Stimulated activated CD4-positive, alpha-beta T cell treated with anti-CD3 and anti-CD28 coated beads, Interleukin-4, amount 100 ng/mL, for 24 hours (primary cell): ENCODE measurements around the gene KDM8.
"Not testable (repeated sequence)": the region's sequence is repeated elsewhere in the genome, so short reads cannot be mapped to it uniquely, and the experiment has no call there.

Experiments
- DNase-seq: peaks from one replicate; pipeline ENCODE4 v3.0.0-alpha.2; 2020

Gene KDM8

DNA sequence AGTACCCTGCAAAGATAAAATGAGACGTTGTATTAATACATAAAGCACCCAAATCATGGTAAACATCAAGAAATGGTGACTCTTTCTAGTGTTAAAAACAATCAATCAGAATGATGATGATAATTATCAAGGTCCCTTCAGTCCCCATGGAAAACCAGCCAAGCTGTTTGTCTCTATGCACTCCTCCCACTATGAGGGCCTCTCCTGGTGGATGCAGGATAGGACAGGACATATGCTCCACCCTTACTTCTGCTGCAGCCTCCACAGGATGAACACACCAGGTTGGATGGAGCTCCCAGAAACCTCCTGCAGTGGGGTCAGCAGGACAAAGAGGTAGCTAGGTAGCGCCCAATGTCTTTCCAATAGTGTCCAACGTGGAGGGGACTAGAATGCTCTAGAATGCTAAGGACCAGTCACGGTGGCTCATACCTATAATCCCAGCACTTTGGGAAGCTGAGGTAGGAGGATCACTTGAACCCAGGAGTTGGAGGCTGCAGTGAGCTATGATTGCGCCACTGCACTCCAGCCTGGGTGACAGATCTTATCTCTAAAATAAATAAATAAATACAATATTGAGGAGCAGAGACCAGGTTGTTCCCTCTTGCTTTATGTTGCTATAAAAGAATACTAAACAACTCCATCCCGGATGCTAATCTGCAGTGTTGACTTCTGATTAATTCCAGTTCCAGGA, 9.9 kb upstream of the KDM8 start:
- DNase-seq = no peak

DNA sequence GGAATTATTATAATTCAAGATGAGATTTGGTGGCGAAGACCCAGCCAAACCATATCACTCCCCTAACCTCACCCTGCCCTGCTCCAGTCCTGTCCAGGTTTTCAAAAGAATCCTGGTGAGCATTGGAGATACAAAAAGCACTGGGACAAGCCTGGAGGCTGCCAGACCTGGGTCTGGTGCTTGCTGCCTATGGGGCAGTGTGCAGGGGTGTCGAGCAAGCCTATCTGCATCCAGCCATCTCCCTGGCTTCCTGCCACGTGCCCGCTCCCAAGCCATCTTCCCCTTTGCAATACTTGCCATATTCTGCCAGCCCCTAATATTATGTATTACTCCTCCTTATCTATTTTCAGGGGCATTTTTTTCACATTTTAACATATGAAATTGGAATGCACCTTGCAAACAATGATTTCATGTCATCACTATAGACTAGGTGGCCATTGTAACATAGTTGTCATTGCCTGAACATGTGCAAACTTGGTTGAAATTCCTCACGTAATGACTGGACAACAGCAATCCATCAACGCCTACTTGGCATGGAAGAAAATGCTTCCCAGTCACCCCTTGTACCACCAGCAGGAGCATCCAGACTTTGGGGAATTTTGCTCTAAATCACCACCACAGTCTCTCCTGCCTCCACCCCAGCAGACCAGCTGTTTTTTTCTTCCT, 8.1 kb upstream of the KDM8 start:
- DNase-seq = no peak

DNA sequence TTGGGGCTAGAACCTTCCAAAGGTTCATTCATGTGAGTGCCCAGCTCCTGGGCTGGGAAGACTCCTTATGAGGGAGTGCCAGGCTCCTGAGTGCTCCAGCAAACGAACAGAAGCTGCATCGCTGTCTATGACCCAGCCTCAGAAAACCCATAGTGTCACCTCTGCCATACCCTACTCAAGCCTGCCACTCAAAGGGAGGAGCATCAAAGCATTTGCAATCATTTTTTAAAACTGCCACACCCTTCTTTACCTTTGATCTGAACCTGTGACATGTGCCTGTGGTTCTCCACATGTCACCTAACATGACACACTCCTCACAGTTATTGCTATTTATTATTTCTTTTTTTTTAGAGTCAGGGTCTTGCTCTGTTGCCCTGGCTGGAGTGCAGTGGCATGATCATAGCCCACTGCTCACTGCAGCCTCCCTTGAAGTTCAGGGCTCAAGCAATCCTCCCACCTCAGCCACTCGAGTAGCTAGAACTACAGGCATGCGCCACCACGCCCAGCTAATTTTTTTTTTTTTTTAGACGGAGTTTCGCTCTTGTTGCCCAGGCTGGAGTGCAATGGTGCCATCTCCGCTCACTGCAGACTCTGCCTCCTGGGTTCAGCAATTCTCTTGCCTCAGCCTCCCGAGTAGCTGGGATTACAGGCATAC, 7.3 kb upstream of the KDM8 start:
- peak; percentile 25 for DNase-seq

DNA sequence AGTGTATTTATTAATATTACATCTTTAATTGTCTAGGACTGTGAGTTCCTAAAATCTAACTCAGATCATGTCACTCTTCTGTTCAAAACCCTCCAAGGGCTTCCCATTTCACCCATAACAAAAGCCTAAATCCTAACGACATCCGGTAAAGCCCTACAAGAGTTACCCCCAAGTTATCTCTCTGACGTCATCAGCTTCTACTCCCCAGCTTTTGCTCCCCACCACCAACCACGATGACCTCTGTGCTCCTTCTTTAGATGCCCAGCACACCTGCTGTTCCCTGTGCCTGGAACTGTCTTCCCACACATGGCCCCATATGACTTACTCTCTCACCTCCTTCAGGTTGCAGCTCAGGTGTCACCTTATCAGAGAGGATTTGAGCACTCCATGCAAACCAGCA, 6.3 kb upstream of the KDM8 start:
- no peak for DNase-seq

DNA sequence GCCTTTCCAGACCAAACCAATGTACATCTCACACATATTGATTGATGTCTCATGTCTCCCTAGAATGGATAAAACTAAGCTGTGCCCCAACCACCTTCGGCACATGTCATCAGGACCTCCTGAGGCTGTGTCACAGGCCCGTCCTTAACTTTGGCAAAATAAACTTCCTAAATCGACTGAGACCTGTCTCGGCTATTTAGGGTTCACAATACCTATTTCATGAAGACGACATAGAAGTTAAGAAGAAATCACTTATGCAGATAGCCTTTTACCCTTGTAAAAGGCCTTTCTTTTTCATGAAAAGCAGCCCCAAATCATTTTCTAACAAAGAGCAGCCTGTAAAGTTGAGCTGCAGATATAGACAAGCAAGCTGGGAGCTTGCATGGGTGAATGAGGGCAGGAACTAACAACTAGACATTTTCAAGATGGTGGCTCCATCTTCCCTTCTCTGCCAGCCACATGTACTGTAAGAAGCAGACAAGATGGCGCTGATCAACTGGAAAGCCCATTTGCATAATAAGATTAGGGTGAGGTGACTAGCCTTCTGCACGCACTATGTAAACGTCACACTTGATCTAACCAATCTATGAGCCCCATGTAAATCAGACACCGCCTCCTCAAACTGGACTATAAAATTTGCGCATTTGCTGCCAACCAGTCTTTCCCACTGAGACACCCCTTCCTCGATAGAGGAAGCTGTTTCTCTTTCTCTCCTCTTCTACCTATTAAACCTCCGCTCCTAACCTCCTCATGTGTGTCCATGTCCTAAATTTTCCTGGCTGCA, 4.7 kb upstream of the KDM8 start:
- no peak for DNase-seq

DNA sequence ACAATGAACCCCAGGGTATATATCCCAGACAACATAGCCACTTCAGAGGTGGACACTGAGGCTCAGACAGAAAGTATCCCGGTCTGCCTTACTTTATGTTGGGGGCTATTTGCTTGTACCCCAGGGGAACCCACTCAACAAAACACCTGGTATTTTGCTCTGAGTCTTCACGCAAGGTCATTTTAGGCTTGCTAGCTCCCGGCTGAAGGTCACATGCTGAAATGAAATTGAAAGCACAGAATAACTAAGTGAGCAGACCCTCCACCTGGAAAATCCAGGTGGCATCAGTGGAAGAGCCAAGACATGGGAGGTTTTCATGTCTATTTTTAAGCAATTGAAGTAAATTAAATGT, 4.1 kb upstream of the KDM8 start:
- no peak for DNase-seq

DNA sequence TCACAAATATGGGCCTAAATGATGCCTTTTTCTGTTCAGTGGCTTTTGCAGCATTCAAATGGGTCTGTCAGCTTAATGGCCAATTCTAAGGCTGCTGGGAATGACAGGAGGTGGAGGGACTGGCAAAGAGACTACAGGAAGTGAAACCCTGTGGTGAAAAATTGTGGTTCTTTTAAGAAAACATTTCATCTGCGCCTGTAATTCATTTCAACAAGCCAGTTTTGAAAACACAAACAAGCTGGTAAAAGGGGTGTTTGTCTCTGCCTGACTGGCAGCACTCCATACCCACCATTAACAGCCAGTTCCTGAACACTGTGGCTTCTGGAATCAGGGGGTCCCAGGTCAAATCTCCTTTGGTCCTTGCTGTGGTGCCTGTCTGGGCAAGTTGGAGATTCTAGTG, 3.6 kb upstream of the KDM8 start:
- DNase-seq = peak; percentile 35

DNA sequence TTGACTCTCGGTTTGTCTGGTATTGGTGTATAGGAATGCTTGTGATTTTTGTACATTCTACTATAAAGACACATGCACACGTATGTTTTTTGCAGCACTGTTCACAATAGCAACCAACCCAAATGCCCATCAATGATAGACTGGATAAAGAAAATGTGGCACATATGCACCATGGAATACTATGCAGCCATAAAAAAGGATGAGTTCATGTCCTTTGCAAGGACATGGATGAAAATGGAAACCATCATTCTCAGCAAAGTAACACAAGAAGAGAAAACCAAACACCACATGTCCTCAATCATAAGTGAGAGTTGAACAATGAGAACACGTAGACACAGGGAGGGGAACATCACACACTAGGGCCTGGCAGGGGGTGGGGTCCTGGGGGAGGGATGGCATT, 2.4 kb upstream of the KDM8 start:
- DNase-seq = not testable (repeated sequence)

DNA sequence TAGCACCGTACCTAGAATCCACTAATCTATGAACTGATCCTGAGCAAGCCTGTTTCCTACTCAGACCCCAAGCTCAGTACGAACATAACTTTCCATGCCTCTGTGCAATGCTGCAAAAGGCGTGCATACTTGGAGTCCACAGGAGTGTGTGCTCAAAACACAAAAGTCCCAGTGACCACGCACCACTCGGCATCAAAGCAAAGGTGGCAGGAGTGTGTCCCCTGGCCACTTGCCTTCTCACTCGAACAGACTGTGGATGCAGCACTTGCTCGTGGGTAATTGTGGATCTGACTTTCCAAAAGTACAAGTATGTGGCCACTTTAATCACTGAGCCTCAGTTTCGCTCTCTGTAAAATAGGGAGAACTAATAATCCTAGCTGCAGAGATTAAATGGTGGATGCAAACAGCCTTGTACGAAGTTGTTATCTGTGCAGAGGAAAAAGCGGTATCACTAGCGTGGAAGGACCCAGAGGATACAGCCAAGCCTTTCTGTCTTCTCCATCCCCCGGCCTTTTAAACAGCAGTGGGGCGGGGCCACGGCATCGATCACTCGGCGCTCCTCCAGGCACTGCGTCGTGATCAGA, 311 bp upstream of the KDM8 start:
- peak; percentile 91 for DNase-seq

DNA sequence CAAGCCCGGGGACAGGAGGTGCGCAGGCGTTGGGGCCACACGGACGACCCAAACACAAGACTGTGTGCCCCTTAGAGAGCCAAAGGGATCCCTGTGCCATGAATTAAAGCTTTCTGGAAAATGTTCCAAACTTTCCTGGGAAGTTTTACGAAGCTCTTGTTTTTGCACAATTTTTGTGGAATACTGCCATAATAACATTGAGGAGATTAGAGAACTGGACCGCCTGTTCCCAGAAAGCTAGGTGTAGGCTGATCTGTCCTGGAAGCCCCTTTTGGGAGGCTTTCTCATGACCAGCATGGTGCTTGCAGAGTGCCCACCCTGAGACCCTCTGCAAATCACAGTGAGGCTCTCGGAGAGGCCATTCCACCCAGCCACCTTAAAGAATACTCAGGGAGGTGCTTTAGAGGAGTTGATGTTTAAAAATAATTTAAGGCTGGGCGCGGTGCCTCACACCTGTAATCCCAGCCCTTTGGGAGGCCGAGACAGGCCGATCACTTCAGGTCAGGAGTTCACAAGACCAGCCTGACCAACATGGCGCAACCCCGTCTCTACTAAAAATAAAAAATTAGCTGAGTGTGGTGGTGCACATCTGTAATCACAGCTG, 1.1 kb downstream of the KDM8 start:
- no peak for DNase-seq

DNA sequence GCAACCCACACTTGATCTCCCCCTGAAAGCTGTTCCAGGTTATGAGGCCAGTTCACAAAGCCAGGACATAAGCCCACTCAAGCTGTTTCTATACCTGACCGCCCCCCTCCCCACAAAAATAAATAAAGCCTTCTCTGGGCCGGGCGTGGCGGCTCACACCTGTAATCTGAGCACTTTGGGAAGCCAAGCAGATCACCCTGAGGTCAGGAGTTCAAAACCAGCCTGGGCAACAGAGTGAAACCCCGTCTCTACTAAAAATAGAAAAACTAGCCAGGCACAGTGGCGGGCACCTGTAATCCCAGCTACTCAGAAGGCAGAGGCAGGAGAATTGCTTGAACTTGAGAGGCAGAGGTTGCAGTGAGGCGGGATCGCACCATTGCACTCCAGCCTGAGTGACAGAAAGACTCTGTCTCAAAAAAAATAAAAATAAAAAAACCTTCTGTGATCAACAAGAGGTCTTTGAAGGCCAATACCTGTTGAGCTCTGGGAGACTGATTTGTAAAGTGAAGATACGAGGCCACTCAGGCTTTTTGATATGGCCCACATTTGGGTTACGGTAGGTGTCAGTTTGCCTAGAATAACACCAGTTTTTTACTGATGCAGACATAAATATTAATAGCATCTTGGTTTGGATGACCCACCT, 2.2 kb downstream of the KDM8 start:
- DNase-seq = no peak

DNA sequence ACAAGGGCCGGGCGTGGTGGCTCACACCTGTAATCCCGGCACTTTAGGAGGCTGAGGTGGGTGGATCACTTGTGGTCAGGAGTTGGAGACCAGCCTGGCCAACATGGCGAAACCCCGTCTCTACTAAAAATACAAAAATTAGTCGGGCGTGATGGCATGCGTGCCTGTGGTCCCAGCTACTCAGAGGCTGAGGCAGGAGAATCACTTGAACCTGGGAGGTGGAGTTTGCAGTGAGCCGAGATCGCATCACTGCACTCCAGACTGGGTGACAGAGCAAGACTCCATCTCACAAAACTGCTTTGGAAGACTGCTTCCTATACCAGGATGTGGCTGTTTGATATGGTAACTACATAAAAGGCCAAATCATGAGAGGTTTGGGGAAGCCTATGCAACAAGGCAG, 3.8 kb downstream of the KDM8 start:
- not testable (repeated sequence) for DNase-seq

DNA sequence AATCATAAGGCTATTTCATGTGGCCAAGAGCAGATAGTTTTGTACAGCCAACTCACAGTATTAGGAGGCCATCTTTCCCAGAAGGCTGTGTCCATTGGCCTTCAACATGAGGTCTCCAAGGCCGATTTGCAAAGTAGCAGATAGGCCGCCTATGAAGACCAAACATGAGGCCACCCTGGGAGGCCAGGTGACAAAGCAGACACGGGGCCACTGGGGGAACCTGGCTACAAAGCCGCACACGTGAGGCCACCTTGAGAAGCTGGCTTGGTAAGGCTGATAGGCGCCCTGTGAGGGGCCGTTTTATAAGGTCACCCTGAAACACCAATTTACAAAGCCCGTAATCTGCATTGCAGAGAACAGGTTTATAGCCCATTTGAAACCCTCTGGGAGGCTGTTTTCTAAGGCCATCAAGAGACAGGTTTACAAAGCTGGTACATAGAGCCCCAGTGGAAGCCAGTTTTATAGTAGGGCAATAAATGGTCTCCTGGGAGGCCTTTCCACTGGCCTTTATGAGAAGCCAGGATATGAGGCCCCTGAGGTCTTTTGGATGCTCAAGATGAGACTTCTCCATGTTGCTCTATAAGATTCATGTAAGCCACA, 4.9 kb downstream of the KDM8 start:
- DNase-seq = no peak

DNA sequence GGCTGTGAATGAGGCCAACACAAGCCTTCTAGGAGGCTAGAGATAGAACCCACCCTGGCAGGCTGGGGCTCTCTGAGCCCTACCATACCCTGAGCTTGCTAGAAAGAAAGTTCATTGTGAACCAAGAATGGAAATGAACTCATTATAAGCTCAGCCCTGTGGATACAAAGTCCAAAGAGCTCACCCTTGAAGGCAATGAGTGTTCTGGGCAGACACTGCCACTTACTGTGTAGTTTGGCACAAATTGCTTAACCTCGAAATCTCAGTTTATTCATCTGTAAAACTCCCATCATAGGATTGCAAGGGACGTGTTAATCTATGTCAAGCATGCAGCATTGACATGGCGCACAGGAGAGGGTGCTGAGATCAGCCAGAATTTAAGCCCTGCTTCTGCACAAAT, 5.5 kb downstream of the KDM8 start:
- DNase-seq = no peak

DNA sequence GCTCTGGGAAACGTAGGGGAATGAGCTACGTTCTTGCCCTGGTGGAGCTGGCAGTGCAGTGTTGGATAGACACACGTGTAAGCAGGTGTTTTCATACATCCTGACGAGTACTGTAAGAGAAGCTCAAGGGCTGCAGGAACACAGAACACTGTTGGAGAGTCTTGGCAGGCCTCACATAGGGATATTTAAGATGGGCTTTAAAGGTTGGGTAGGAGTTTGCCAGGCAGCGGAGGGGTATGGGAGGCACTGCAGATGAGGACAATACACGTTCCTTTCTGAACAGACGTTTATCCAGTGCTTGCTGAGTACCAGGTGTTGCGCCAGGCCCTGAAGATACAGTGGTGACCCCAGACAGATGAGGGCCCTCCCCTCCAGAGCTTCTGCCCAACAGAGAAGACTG, 6.3 kb downstream of the KDM8 start:
- no peak for DNase-seq

DNA sequence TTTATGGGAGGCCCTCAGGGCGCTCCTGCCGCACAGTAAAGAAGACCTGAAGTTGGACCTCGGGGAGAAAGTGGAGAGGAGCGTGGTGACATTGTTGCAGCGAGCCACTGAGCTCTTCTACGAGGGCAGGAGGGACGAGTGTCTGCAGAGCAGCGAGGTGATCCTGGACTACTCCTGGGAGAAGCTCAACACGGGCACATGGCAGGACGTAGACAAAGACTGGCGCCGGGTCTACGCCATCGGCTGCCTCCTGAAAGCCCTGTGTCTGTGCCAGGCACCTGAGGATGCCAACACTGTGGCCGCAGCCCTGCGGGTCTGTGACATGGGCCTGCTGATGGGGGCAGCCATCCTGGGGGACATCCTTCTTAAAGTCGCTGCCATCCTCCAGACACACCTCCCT, 6.8 kb downstream of the KDM8 start:
- DNase-seq = no peak

DNA sequence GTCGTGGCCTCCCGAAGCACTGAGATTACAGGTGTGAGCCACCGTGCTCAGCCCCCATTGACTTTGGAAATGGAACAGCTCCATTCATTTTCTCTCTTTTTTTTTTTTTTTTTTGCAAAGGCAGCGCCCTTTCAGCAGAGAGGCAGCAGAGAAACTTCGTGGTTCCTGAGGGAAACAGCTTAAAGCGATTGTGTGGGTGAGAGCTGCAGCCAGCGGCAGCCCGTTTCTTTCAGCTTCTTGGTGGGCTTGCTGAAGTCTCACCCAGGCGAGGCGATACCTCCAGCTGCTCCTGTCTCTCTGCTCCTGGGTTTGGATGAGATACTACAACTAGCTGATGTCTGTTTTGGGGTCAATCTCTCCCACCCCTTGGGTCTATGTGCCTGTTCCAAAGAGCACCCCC, 7.7 kb downstream of the KDM8 start:
- DNase-seq = no peak

DNA sequence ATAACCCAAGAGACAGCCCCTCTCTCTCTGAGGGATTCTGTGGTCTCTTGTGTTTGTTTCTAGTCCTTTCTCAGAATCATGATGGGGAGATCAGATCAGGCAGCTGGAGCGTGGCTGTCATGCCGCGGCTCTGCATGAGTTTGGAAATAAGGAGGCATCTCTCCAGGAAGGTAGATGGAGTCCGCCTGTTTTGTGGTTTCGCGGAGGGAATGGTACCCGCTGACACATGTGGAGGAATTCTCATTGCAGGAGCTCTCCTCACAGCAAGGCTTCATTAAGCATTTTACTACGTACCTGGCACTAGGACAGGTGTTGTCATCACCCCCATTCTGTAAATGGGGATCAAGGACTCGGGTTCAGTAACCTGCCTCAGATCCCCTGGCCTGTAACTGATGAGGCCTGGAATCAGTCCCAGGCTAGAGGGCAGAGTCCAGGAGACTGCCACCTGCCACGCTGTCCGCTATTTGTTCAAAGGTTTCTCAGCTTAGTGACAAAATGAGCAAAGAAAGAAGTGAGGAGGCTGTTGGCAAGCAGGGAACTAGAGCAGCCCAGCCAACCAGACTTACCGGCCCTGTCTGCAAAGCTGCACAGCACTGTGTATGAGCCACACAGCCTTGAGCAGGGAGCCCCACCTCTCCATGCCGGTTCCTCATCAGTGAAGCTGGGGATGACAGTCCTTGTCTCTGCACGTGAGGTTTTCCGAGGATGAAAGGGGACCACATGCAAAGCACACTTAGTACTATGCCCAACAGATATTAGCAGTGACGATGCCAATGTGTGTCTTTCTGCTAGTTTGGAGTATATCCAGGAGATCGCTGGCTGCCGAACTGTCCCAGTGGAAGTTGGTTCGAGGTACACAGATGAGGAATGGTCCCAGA, 11.0 kb downstream of the KDM8 start:
- no peak for DNase-seq

DNA sequence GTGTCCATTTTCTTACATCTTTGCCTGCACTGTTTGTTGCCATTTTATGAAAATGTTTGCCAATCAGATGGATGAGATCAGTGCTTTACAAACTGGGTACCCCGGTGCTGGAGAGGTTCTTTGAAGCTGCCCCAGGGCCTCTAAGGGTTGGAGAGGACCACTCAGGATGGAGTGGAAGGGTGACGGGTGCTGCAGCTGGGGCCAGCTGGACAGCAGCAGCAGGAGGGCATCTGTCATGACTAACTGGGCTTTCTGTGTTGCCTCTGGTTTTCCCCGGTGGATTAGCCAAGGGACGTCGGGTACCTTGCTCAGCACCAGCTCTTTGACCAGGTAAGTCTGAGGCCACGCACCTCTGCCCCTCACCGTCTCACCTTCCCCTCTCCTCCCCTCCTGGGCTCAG, 12.3 kb downstream of the KDM8 start:
- no peak for DNase-seq

DNA sequence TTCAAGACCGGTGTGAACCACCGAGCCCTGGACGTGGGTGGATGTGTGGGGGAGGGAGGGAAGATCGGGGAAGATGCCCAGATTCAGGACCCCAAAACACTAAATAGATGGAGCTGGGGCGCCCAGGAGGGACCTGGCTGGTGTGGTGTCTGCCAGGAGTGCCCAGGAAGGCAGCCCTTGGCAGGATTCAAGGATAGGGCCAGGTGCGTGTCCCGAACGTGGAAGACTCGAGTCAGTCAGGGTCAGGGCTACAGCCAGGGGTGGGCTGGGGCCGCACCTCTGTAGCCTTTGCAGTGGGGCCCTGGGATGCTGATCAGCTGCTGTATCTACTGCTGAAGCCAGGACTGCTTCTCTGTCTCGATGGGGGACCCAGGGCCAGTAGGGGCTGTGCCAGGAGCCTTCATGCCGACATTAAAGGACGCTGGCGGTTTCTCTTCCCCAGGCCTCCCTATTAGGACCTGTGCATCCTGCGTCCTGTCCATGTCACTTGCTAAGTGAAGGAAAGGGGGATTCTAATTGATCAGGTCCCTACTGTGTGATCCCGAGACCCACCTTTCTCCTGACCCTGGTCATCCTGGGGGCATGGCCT, 13.1 kb downstream of the KDM8 start:
- DNase-seq = no peak

DNA sequence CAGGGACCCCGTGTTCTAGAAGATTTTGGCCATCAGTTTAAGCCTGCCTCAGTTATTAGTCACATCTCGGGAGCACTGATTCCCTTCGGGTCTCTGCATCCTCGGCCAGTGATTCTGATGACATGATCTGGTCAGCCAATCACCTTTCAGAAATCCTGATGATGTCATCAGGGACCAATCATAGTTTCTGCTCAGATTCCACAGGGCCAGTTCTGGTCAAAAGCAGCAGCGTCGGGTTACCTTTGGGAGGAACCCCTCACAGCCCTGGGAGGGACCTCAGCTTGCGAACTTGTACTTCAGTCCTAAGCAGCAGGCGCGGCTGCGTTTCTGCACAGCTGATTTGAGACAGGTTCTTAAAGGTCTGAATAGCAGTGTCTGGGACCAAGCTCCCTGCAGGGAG, 13.9 kb downstream of the KDM8 start:
- no peak for DNase-seq
